Measurements from ENCODE around the gene SUCO. TPM values are rescaled to one million over a fixed set of nuclear protein-coding genes. Genes with fewer than 3 reads are reported as not detected.
"Not testable (repeated sequence)": the region's sequence is repeated elsewhere in the genome, so short reads cannot be mapped to it uniquely, and the experiment has no call there.

The SUCO gene
- 10 to 100 TPM; 59.7 to 64.7 (median 60.9) TPM for polyA plus RNA-seq (ENCODE audit: insufficient read length in 3 of 3)

- DNase-seq (ENCODE audit: low read depth in 3 of 3, low spot score in 2 of 3), result peak; percentile 97 to 99 (median 98)
Measured at GRCh38 chr1:172532700-172533512, at the start of gene SUCO. TSS of gene SUCO (plus strand) at chr1:172533150. CDS start at chr1:172533436, 286 bp downstream.

- no peak for DNase-seq (ENCODE audit: low read depth in 3 of 3, low spot score in 2 of 3)
Measured at GRCh38 chr1:172483448-172483847, 49.5 kb upstream of the SUCO start.

GRCh38 chr1:172484252-172484651 lies 48.7 kb upstream of the SUCO start:
- no peak for DNase-seq (ENCODE audit: low read depth in 3 of 3, low spot score in 2 of 3)

- no peak for DNase-seq (ENCODE audit: low read depth in 3 of 3, low spot score in 2 of 3)
Measured at GRCh38 chr1:172485626-172486025, 47.3 kb upstream of the SUCO start.

GRCh38 chr1:172486805-172487454 lies 46.0 kb upstream of the SUCO start:
- DNase-seq (ENCODE audit: low read depth in 3 of 3, low spot score in 2 of 3), result no peak

- DNase-seq (ENCODE audit: low read depth in 3 of 3, low spot score in 2 of 3), result no peak
Measured at GRCh38 chr1:172487550-172487949, 45.4 kb upstream of the SUCO start.

- no peak for DNase-seq (ENCODE audit: low read depth in 3 of 3, low spot score in 2 of 3)
Measured at GRCh38 chr1:172488393-172488792, 44.6 kb upstream of the SUCO start.

GRCh38 chr1:172489847-172490246 lies 43.1 kb upstream of the SUCO start:
- no peak for DNase-seq (ENCODE audit: low read depth in 3 of 3, low spot score in 2 of 3)

- no peak for DNase-seq (ENCODE audit: low read depth in 3 of 3, low spot score in 2 of 3)
Measured at GRCh38 chr1:172492421-172492820, 40.5 kb upstream of the SUCO start.

GRCh38 chr1:172494166-172494565 lies 38.8 kb upstream of the SUCO start:
- DNase-seq (ENCODE audit: low read depth in 3 of 3, low spot score in 2 of 3), result no peak

GRCh38 chr1:172496127-172496526 lies 36.8 kb upstream of the SUCO start:
- not testable (repeated sequence) for DNase-seq (ENCODE audit: low read depth in 3 of 3, low spot score in 2 of 3)

GRCh38 chr1:172496678-172497077 lies 36.3 kb upstream of the SUCO start:
- DNase-seq (ENCODE audit: low read depth in 3 of 3, low spot score in 2 of 3), result no peak

- peak; percentile 18 to 50 (median 21) for DNase-seq (ENCODE audit: low read depth in 3 of 3, low spot score in 2 of 3)
Measured at GRCh38 chr1:172497230-172497629, 35.7 kb upstream of the SUCO start.

GRCh38 chr1:172498857-172499256 lies 34.1 kb upstream of the SUCO start:
- DNase-seq (ENCODE audit: low read depth in 3 of 3, low spot score in 2 of 3), result no peak

- DNase-seq (ENCODE audit: low read depth in 3 of 3, low spot score in 2 of 3), result no peak
Measured at GRCh38 chr1:172499636-172500141, 33.3 kb upstream of the SUCO start.

- DNase-seq (ENCODE audit: low read depth in 3 of 3, low spot score in 2 of 3), result no peak
Measured at GRCh38 chr1:172500207-172500606, 32.7 kb upstream of the SUCO start.

GRCh38 chr1:172507741-172508140 lies 25.2 kb upstream of the SUCO start:
- no peak for DNase-seq (ENCODE audit: low read depth in 3 of 3, low spot score in 2 of 3)

- no peak for DNase-seq (ENCODE audit: low read depth in 3 of 3, low spot score in 2 of 3)
Measured at GRCh38 chr1:172510479-172510878, 22.5 kb upstream of the SUCO start.

GRCh38 chr1:172512591-172512990 lies 20.4 kb upstream of the SUCO start:
- DNase-seq (ENCODE audit: low read depth in 3 of 3, low spot score in 2 of 3), result no peak

GRCh38 chr1:172513479-172513878 lies 19.5 kb upstream of the SUCO start:
- no peak for DNase-seq (ENCODE audit: low read depth in 3 of 3, low spot score in 2 of 3)

- DNase-seq (ENCODE audit: low read depth in 3 of 3, low spot score in 2 of 3), result no peak
Measured at GRCh38 chr1:172514108-172514507, 18.8 kb upstream of the SUCO start.

GRCh38 chr1:172515436-172515835 lies 17.5 kb upstream of the SUCO start:
- no peak for DNase-seq (ENCODE audit: low read depth in 3 of 3, low spot score in 2 of 3)

Data from right renal cortex interstitium (tissue), 3 donors.